Effector CD4-positive, alpha-beta T cell (primary cell): ENCODE measurements around the gene PNPLA2.

Experiments
- DNase-seq: peaks from one replicate; pipeline ENCODE4 v3.0.0-alpha.2; 2020

The PNPLA2 gene

DNA sequence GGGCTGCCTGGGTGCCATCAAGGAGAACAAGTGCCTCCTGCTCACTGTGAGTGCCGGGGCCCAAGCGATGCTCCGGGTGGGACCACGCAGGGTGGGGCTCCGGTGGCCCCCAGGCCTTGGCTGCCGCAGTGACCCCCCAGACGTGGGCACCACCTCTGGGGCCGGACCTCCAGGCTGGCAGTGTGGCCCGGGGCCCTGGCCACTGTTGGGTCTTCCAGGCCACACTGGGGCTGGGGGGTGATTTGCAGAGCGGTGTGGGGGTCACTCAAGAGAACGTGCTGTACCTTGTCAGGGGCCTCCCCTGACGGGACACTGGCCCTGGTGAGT is 43.9 kb downstream of the PNPLA2 start:
- DNase-seq, result no peak

DNA sequence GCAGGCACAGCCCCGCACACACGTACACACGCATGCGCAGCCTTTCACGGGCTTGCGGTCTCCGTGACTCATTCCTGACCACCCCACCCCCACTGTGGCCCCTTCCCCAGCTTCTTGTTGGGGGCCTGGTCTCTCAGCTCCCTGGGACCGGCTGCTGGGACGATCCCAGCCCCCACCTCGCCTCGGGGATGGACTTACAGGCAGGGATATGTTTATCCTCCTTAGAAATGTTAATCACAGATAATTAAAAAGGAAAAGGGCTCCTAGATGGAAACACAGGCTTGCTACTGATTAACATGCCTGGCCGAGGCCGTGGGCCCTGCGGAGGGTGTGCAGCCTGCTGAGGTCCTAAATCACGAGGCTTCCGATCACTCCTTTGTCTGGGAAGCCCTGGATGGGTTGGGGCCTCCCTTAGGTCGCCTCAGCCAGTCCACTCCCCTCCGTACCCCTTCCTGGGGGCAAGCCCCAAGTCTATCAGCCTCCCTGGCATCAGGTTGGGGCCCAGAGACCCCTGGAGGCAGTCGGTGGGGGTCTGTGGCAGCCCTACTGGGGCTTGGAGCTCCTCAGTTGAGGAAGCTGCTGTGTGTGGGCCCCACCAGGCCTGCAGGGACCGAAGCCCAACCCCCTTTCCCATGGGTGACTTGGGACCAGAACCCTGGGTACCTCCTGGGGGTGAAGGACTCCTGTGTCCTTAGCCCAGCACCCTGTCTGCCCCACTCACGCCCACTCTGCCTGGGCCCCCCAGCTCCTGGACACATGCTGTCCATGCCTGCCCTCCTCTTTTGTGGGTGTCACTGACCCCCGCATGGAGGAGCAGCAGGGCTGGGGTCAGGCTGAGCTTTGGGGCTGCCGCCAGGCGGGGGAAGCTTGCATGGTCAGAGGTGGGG is 44.6 kb downstream of the PNPLA2 start:
- DNase-seq, result no peak

DNA sequence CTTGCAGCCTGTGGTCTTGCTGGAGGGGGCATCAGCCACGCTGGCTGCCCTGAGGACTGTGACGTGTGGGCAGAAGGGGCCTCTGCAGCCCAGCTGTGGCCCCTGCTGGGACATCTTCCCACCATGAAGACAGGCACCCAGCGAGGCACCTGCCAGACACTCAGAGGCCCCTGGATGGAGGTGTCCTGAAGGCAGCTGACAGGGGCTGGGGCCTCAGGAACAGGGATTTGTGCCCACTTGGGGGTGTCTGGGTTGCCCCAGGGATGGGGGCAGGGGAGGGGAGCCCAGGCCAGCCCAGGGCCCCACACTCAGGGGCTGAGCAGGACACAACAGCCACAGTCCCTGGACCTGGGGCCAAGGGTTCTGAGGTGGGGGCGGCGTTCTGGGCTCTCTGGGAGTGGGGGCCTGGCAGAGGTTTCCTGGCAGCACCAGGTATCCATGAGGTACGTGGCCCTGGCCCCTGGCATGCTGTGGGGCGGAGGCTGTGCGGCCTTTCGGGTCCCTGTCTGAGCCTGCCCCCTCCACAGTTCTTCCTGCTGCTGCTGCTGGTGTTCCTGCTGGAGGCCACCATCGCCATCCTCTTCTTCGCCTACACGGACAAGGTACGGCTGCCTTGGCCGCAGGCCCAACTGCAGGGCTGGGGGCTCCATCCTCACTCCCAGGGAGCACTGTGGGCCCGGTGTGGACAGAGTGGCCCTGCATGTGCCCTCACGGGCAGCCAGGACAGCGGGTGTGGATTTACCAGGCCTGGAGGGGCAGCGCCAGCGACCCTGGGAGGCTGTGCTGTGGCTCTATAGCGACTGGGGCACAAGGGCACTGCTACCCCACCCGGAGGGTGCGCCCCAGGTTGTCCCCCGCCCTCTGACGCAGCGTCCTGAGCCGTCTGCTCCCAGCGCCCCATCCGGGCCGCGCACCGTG is 45.5 kb downstream of the PNPLA2 start:
- DNase-seq, result no peak

DNA sequence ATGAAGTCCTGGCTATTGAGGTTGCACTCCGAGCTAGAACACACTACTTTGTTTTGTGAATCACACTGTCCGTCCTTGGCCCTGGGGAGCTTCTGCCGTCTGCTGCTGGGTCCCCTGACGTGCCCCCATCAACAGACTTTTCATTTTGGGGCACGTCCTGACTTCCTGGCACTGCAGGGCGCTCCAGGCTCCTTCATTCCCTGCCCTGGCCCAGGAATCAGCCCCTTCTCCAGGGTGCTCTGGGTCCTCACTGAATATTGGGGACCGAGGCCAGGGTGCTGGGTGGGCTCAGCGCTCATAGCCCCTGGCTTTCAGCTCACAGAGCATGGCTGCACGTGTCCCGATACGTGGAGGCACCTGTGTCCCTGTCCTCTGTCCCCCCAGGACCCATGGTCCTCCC is 46.2 kb downstream of the PNPLA2 start:
- no peak for DNase-seq

DNA sequence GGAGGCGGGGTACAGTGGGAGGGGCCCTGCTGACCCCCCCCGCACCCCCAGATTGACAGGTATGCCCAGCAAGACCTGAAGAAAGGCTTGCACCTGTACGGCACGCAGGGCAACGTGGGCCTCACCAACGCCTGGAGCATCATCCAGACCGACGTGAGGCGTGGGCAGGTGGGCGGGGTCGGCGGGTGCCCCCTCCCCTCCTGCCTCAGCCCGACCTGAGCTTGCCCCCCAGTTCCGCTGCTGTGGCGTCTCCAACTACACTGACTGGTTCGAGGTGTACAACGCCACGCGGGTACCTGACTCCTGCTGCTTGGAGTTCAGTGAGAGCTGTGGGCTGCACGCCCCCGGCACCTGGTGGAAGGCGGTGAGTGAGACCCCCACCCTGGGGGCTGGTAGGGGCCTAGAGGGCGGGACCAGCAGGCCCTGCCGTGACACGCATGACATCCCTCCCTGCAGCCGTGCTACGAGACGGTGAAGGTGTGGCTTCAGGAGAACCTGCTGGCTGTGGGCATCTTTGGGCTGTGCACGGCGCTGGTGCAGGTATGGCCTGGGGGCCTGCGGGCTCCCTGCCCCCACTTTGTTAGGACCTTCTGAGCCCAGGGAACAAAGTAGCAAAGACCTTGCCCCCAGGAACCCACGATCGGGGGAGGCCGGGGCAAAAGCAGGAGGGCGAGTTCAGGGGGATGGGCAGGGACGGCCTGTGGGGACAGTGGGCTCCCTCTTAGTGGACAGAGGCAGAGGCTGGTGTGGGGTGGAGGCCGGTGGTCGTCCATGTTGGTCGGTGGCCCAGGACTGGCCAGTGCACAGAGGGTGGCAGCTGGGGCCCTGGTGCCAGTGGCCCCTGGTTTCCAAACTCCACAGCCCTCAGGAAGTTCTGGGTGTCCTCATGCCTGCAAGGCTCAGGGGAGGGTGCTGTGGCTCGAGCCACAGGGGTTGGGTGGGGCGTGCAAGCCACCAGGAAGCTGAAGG is 47.0 kb downstream of the PNPLA2 start:
- no peak for DNase-seq

DNA sequence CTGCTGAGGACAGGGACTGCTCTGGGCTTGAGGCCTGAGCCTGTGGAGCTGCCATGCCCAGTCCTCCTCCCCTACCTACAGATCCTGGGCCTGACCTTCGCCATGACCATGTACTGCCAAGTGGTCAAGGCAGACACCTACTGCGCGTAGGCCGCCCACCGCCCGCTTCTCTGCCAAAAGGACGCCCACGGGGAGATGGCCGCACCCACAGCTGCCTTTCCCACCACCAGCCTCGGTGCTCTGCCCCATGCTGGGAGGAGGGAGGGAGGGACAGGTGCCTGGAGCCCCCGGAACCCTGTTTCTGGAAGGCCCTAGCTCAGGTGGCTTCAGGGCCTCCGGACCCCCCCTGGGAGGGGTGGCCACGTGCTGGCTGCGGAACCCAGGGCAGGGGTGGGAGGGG is 47.8 kb downstream of the PNPLA2 start:
- no peak for DNase-seq

DNA sequence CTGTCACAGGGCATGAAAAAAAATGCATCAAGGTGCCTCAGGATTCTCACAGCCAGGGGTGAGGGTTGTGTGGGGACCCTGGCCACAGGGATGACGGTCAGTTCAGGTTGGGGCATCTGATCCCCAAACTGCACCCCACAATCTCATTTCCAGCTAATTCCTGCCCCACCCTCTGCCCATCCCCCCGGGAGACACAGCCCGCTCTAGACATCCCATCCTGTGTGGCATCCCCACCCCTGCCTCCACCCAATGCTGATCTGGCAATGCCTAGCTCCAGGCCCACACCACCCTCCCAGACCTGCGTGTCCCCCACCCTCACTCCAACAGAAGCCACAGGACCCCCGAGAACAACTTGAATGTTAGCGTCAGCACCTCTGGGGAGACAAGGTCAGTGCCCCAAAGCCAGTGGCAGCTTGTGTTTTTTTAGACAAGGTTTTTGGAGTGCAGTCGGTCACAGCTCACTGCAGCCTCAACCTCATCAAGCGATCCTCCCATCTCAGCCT is 49.2 kb downstream of the PNPLA2 start:
- no peak for DNase-seq

DNA sequence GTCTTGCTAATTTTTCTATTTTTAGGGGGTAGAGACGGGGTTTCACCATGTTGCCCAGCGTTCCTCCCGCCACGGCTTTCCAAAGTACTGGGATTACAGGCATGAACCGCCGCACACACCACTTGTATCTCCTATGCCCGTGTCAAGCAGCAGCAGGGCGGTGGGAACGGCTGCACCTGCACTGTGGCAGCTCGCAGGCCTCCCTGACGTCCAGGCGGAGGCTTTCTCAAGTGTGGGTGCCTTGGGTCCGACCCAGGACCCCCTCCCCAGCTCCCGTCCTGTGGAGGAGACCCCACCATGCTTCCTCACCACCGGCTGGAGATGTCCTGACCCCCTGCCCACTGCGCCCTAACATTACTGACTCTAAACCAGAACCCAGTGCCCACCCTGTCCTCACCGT is 49.7 kb downstream of the PNPLA2 start:
- no peak for DNase-seq

DNA sequence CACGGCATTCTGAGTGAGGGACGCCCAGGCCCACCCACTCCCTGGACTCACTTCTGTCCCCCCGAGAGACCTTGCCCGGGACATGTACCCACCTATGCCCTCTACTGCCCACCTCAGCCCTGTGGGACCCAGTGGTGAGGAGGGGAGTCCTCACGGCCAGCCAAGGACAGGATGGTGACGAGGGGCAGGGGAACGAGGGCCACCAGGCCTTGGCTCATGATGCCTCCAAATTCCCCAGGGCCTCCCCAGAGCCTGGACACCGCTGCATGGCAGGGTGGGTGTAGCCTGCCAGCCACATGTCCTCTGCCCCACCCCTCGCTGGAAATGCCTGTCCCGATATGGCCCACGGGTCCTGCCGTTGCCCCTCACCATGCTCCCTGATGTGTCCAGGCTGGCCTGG is 50.1 kb downstream of the PNPLA2 start:
- no peak for DNase-seq

DNA sequence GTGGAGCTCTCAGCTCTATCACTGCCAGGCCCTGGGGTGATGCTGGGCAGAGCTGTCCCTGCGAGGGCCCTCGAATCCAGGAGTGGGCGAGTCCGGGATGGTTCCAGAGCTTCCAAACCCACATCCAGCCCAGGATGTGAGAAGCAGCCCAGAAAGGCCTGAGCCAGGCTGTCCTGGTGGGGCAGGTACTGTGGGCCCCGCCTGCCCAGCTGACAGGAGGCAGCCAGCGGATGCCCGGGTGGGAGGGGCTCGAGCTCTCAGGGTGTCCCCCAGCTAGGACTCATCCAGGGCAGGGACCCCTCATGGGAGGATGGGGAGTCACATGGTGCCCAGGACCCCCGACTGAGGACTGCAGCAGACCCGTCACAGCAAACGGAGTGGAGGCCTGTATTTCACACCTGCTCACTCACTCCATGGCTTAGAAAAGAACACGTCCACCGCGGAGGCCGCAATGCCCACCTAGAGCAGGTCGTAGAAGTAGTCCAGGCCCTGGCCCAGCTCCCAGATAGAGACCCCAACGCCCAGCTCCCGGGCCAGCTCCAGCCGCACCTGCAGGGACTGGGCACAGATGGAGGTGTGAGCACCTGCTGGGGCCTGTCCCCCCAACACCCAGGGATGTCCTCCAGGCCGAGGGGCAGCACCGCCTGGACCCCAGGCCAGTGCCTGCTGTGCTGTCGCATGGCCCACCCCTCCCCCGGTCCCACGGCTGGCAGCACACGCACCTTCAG is 50.8 kb downstream of the PNPLA2 start:
- DNase-seq, result no peak

DNA sequence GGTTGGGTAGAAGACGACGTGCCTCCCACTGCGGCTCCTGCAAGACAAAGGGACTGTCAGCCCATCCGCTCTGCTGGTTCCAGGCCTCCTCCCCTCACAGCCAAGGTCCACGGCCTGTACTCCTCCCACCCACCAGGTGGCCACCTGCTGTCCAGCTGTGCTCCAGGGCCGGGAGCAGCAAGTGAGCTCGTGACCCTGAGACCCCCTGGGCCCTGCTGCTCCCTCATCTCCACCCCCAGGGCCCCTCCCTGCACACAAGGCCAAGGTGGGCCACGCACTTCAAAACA is 51.4 kb downstream of the PNPLA2 start:
- no peak for DNase-seq

DNA sequence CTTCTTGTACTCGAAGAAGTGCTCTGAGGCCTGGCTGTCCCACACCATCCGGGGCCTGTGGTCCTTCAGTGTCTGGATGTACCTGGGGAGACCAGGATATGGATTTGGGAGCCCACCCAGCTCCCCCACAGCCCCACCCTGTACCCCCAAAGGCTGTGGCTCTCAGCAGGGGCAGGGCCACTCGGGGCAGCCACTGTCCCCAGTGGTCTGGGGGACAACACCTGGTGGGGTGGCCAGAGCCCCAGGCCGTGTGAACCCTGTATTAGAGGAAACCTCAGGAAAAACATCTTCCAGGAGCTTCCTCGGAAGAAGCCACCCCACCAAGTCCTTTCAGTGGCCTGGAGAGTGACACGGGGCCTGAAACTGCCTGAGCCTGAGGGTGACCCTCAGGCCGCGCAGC is 51.7 kb downstream of the PNPLA2 start:
- no peak for DNase-seq

DNA sequence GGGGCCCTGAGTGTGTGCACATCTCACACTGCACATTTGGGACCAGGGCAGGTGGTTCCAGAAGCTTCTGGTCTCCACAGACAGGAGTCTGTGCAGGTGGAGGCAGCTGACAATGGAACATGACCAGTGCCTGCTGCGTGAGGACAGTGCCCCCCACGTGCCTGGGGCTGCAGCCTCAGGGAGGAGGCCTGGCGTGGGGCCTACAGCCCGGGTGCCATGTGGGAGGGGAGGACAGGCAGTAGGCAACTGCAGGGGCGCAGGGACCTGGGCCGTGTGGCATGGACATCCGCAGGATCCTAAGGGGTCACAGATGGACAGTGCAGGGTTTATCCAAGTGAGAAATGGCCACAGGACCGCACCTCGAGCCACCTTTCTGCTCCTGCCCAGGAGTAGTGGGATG is 52.8 kb downstream of the PNPLA2 start:
- no peak for DNase-seq

DNA sequence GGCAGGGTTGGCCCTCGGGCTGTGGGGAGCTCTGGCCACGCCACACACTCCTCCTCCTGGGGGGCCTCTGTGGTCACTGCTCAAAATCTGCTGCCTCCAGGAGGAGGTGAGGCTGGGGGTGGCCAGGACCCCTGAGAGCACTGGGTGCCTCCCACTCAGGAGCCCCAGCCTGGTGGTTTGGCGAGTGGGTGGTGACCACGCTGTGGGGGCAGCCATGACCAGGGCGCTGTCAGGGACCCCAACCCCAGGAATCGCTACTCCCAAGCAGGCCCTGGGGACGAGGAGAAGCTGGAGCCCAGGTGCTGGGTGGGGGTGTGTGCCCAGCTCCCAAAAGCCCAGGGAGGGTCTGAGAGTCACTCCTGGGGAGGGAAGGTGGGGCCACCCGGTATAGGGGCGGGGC is 54.1 kb downstream of the PNPLA2 start:
- DNase-seq, result no peak

DNA sequence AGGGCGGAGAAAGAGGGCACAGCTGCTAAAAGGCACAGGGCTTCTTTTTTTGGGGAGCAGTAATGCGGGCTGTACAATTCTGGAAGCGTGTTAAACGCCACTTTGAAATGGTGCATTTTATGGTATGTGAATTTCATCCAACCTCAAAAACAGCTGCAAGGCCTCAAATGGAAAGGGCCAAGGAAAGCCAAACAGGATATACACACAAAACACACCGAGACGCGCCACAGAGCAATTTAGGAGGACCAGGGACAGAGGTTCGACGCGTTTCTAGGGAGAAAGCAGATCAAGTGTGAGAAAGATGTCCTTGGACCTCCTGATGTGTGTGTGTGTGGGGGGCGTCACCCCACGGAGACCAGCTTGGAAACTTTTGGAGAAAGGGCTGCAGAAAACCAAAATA is 55.0 kb downstream of the PNPLA2 start:
- no peak for DNase-seq
